BLaER1 (cell line): ENCODE results near the gene F12.
A peak's percentile ranks its signal among the peaks of the same experiment; 100 is the strongest.
"Not testable (repeated sequence)": the region's sequence is repeated elsewhere in the genome, so short reads cannot be mapped to it uniquely, and the experiment has no call there.

Experiments
- H3K27ac ChIP-seq: shearing (Covaris generic); formaldehyde crosslinking; 2 replicates; pipeline ENCODE4 v1.8.1; 2022
- H3K27me3 ChIP-seq: shearing (Covaris generic); formaldehyde crosslinking; 2 replicates; pipeline ENCODE4 v1.8.1; 2022
- H3K36me3 ChIP-seq: shearing (Covaris generic); formaldehyde crosslinking; 2 replicates; pipeline ENCODE4 v1.8.1; 2022
- H3K4me1 ChIP-seq: shearing (Covaris generic); formaldehyde crosslinking; 2 replicates; pipeline ENCODE4 v1.8.1; 2022
- H3K4me2 ChIP-seq: shearing (Covaris generic); formaldehyde crosslinking; 2 replicates; pipeline ENCODE4 v1.8.1; 2022
- H3K4me3 ChIP-seq: shearing (Covaris generic); formaldehyde crosslinking; 2 replicates; pipeline ENCODE4 v1.8.1; 2022
- H3K9ac ChIP-seq: shearing (Covaris generic); formaldehyde crosslinking; 2 replicates; pipeline ENCODE4 v1.8.1; 2022
- H3K9me3 ChIP-seq: shearing (Covaris generic); formaldehyde crosslinking; 2 replicates; pipeline ENCODE4 v1.8.1; 2022
- H4K20me1 ChIP-seq: shearing (Covaris generic); formaldehyde crosslinking; 2 replicates; pipeline ENCODE4 v1.8.1; 2022
- Cebpa-rat ChIP-seq: shearing (Covaris generic); IDR thresholded peaks from 2 replicates; pipeline ENCODE4 v1.8.1; 2022

The F12 gene

GRCh38 chr5:177427211-177427822 is 18.0 kb upstream of the F12 start:
- Histone ChIP-seq H3K36me3 (peaks cover 2% of the 10 kb centered on the region), H3K9ac (peak overlapping the region; percentile 99), H3K27me3 (no peaks in the 10 kb centered on the region), H3K4me3 (peak overlapping the region; percentile 97), H3K9me3 (no peaks in the 10 kb centered on the region), H3K4me1 (peaks cover 61% of the 10 kb centered on the region), H4K20me1 (peaks cover 20% of the 10 kb centered on the region), H3K4me2 (peak overlapping the region; percentile 98), H3K27ac (peak overlapping the region; percentile 99)
- TF ChIP-seq Cebpa-rat, result no peak

GRCh38 chr5:177426566-177427210 is 17.3 kb upstream of the F12 start, which contains the start of gene GRK6:
Gene GRK6 (plus strand): TSS chr5:177426676. CDS start chr5:177426846, 170 bp downstream.
- Histone ChIP-seq H3K36me3 (no peaks in the 10 kb centered on the region), H3K9me3 (no peaks in the 10 kb centered on the region), H4K20me1 (peaks cover 20% of the 10 kb centered on the region), H3K4me3 (peak within 1 kb of the TSS; percentile 97), H3K27ac (peak within 1 kb of the TSS; percentile 99), H3K4me2 (peak within 1 kb of the TSS; percentile 98), H3K27me3 (no peaks in the 10 kb centered on the region), H3K4me1 (peaks cover 55% of the 10 kb centered on the region), H3K9ac (peak within 1 kb of the TSS; percentile 99)
- TF ChIP-seq Cebpa-rat, result no peak

GRCh38 chr5:177425801-177426565 is 16.6 kb upstream of the F12 start:
- H4K20me1 ChIP-seq, result peaks cover 20% of the 10 kb centered on the region
- no peak for TF ChIP-seq Cebpa-rat
- peak overlapping the region; percentile 73 for H3K9ac ChIP-seq
- no peaks in the 10 kb centered on the region for H3K27me3 ChIP-seq
- peak overlapping the region; percentile 97 for H3K4me3 ChIP-seq
- H3K4me2 ChIP-seq, result peak overlapping the region; percentile 88
- peak overlapping the region; percentile 71 for H3K27ac ChIP-seq
- no peaks in the 10 kb centered on the region for H3K36me3 ChIP-seq
- H3K4me1 ChIP-seq, result peaks cover 48% of the 10 kb centered on the region
- no peaks in the 10 kb centered on the region for H3K9me3 ChIP-seq

DNA sequence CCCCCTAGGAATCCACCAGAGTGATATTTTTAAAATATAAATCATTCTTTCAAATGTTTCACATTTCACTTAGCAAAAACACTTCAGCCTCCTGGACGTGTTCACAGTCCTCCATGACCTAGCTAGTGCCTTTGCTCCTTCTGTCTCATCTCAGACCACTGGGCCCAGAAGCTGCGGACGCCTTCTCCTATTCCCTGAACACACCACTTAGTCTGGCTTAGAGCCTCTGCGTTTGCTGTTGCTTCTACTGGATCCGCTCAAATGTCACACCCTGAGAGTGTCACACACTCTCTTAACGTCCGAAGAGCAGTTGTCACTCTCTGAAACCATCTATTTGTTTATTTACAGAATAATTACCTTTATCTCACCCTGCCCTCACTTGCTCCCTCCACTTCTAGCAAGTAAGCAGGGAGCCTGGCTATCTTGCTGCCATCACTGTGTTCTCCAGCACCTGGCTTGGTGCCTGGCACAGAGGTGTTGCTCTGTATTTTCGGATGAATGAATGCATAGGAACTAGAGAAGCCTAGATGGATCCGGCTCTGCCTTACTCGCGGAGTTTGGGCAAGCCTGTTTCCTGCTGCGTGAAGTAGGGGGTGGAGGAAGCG is 15.9 kb upstream of the F12 start:
- Histone ChIP-seq H3K4me1 (peaks cover 41% of the 10 kb centered on the region), H3K9ac (peak overlapping the region; percentile 73), H3K9me3 (no peaks in the 10 kb centered on the region), H3K27ac (peak overlapping the region; percentile 71), H3K27me3 (no peaks in the 10 kb centered on the region), H4K20me1 (peaks cover 20% of the 10 kb centered on the region), H3K4me2 (peak overlapping the region; percentile 88), H3K4me3 (peak overlapping the region; percentile 67), H3K36me3 (no peaks in the 10 kb centered on the region)
- no peak for TF ChIP-seq Cebpa-rat

DNA sequence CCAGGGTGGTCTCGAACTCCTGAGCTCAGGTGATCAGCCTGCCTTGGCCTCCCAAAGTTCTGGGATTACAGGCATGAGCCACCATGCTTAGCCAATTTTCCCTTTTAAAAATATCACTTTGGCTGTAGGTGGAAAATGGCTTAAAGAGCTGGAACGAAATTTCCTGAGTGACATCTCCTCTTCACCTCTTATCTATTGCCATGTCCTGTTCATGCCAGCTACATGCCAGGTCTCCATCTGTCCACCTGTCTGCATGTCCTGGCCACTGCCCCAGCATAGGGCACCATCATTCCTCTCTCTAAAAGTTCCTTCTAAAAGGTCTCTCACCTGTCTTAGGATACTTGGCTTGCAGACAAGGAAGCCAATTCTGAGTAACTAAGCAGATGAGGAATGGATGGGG is 14.3 kb upstream of the F12 start:
- no peak overlapping the region for H3K4me3 ChIP-seq
- no peaks in the 10 kb centered on the region for H3K9me3 ChIP-seq
- H3K9ac ChIP-seq, result no peak overlapping the region
- no peak overlapping the region for H3K27ac ChIP-seq
- no peaks in the 10 kb centered on the region for H3K27me3 ChIP-seq
- no peak for TF ChIP-seq Cebpa-rat
- H3K4me2 ChIP-seq, result no peak overlapping the region
- peaks cover 25% of the 10 kb centered on the region for H3K4me1 ChIP-seq
- peaks cover 16% of the 10 kb centered on the region for H4K20me1 ChIP-seq
- no peaks in the 10 kb centered on the region for H3K36me3 ChIP-seq

GRCh38 chr5:177421062-177421798 is 11.9 kb upstream of the F12 start:
- Histone ChIP-seq H3K27ac (no peak overlapping the region), H3K36me3 (no peaks in the 10 kb centered on the region), H3K4me1 (peaks cover 9% of the 10 kb centered on the region), H4K20me1 (no peaks in the 10 kb centered on the region), H3K4me2 (no peak overlapping the region), H3K9me3 (no peaks in the 10 kb centered on the region), H3K27me3 (no peaks in the 10 kb centered on the region), H3K9ac (no peak overlapping the region), H3K4me3 (no peak overlapping the region)
- TF ChIP-seq Cebpa-rat, result no peak

- not testable (repeated sequence) for H3K27ac ChIP-seq, H3K9ac ChIP-seq, H3K36me3 ChIP-seq, H3K4me3 ChIP-seq, H3K4me2 ChIP-seq, H3K27me3 ChIP-seq, H3K4me1 ChIP-seq, H4K20me1 ChIP-seq, H3K9me3 ChIP-seq
These were observed 11.1 kb upstream of the F12 start for GRCh38 chr5:177420472-177420871.

- H3K4me2 ChIP-seq, result no peak overlapping the region
- H3K9me3 ChIP-seq, result no peaks in the 10 kb centered on the region
- H4K20me1 ChIP-seq, result no peaks in the 10 kb centered on the region
- H3K4me3 ChIP-seq, result no peak overlapping the region
- no peak overlapping the region for H3K27ac ChIP-seq
- no peaks in the 10 kb centered on the region for H3K36me3 ChIP-seq
- H3K4me1 ChIP-seq, result no peaks in the 10 kb centered on the region
- H3K9ac ChIP-seq, result no peak overlapping the region
- no peak for TF ChIP-seq Cebpa-rat
- H3K27me3 ChIP-seq, result no peaks in the 10 kb centered on the region
These were observed 9.7 kb upstream of the F12 start for GRCh38 chr5:177419046-177419445.

- not testable (repeated sequence) for H3K4me3 ChIP-seq, H3K36me3 ChIP-seq, H3K9me3 ChIP-seq, H3K27me3 ChIP-seq, H3K4me2 ChIP-seq, H3K9ac ChIP-seq, H3K27ac ChIP-seq, H4K20me1 ChIP-seq
- H3K4me1 ChIP-seq, result peaks cover 11% of the 10 kb centered on the region
These were observed 7.7 kb upstream of the F12 start for GRCh38 chr5:177417081-177417480.
